Endothelial cell of umbilical vein (primary cell): ENCODE data around the gene TECPR2.

Experiments
- EZH2 ChIP-seq: IDR thresholded peaks from 2 replicates; pipeline ENCODE4 v1.6.1; 2012; ENCODE audit warnings: borderline replicate concordance, low read depth, mild to moderate bottlenecking, moderate library complexity, low read length, inconsistent platforms; ENCODE audit not compliant: severe bottlenecking
- FOS ChIP-seq: IDR thresholded peaks from 2 replicates; pipeline ENCODE4 v1.6.1; 2011; ENCODE audit warnings: mild to moderate bottlenecking, low read length, moderate library complexity, borderline replicate concordance; ENCODE audit not compliant: insufficient read depth
- MYC ChIP-seq: IDR thresholded peaks from one replicate; pipeline ENCODE4 v1.6.1; 2011; ENCODE audit warnings: mild to moderate bottlenecking, low read depth, low read length
- POLR2A ChIP-seq: IDR thresholded peaks from 2 replicates; pipeline ENCODE4 v1.6.1; 2012; ENCODE audit warnings: low read depth, mild to moderate bottlenecking, control low read depth, low read length
- POLR2AphosphoS5 ChIP-seq: IDR thresholded peaks from 2 replicates; pipeline ENCODE4 v1.6.1; 2012; ENCODE audit warnings: low read depth, mild to moderate bottlenecking, control low read depth, low read length, moderate library complexity; ENCODE audit not compliant: insufficient read depth
- TF ChIP-seq, protein P1 (sequence below), 2 donors: IDR thresholded peaks; 1 replicate in 1 of 2; 2 replicates in 1 of 2; pipeline ENCODE4 v1.5.1; 2011; ENCODE audit warnings: low read length in 2 of 2, mild to moderate bottlenecking in 2 of 2, moderate library complexity in 2 of 2, control low read depth in 1 of 2, inconsistent platforms in 1 of 2, low read depth in 1 of 2; ENCODE audit not compliant: insufficient read depth in 1 of 2; ENCODE audit errors: extremely low read depth in 1 of 2
- TF ChIP-seq, protein P2 (sequence below): IDR thresholded peaks from 2 replicates; pipeline ENCODE4 v1.6.1; 2011; ENCODE audit not compliant: insufficient read depth, insufficient read length

DNA sequence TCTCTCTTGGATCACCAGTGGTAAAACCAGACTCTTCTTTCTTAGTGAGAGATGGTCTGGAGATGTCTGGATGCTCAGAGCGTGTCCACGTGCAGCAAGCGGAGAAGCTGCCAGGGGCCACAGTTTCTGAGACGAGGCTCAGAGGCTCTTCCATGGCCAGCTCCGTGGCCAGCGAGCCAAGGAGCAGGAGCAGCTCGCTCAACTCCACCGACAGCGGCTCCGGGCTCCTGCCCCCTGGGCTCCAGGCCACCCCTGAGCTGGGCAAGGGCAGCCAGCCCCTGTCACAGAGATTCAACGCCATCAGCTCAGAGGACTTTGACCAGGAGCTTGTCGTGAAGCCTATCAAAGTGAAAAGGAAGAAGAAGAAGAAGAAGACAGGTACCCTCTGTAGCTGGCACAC, 69.0 kb downstream of the TECPR2 start:
- TF ChIP-seq, protein P1, sequence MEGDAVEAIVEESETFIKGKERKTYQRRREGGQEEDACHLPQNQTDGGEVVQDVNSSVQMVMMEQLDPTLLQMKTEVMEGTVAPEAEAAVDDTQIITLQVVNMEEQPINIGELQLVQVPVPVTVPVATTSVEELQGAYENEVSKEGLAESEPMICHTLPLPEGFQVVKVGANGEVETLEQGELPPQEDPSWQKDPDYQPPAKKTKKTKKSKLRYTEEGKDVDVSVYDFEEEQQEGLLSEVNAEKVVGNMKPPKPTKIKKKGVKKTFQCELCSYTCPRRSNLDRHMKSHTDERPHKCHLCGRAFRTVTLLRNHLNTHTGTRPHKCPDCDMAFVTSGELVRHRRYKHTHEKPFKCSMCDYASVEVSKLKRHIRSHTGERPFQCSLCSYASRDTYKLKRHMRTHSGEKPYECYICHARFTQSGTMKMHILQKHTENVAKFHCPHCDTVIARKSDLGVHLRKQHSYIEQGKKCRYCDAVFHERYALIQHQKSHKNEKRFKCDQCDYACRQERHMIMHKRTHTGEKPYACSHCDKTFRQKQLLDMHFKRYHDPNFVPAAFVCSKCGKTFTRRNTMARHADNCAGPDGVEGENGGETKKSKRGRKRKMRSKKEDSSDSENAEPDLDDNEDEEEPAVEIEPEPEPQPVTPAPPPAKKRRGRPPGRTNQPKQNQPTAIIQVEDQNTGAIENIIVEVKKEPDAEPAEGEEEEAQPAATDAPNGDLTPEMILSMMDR (IDR thresholded peaks at IDR 0.05; ENCODE audit: extremely low read depth in 1 of 2, insufficient read depth in 1 of 2, low read depth in 1 of 2, low read length in 2 of 2): no peak
- TF ChIP-seq POLR2AphosphoS5 (no peak), POLR2A (no peak), EZH2 (no peak), FOS (no peak), MYC (no peak)
- TF ChIP-seq, protein P2, sequence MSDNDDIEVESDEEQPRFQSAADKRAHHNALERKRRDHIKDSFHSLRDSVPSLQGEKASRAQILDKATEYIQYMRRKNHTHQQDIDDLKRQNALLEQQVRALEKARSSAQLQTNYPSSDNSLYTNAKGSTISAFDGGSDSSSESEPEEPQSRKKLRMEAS: no peak
